ENCODE data around the gene ALLC.

The ALLC gene

GRCh38 chr2:3751251-3751650, 93.3 kb downstream of the ALLC start:
- DNase-seq (ENCODE audit: low spot score): no peak

- no peak for DNase-seq (ENCODE audit: low spot score)
Measured at GRCh38 chr2:3751806-3752205, 93.8 kb downstream of the ALLC start.
